T-cell (primary cell): ENCODE measurements around the gene MLST8. TPM values are rescaled to one million over a fixed set of nuclear protein-coding genes. Genes with fewer than 3 reads are reported as not detected.

Source experiments
- ATAC-seq, 4 experiments: fragments of 200-7000 bp in 3 of 4; fragments of 150-1000 bp in 1 of 4; cut with Tn5 transposase; replicated peaks in 1 of 4; 1 replicate in 3 of 4; 2 replicates in 1 of 4; pipeline ENCODE4 v1.10.0; 2021; ENCODE audit warnings: moderate library complexity in 3 of 4, mild to moderate bottlenecking in 2 of 4, moderate number of reproducible peaks in 1 of 4
- CTCF ChIA-PET, 2 donors: fragments of 300-600 bp; sonication (Branson Sonifier 250); formaldehyde crosslinking; loops; one replicate each; lab custom pipeline; 2022; ENCODE audit warnings: antibody characterized with exemption in 2 of 2; lab: Charles Lee
- POLR2A ChIA-PET, 2 donors: fragments of 300-600 bp; sonication (Branson Sonifier 250); formaldehyde crosslinking; loops; one replicate each; lab custom pipeline; 2022; ENCODE audit warnings: antibody characterized with exemption in 2 of 2; lab: Charles Lee
- DNase-seq, 35 experiments: peaks; one replicate each; pipeline versions ENCODE4 v3.0.0 to v3.0.0-alpha.2; 2013 to 2023
- H3K27ac ChIP-seq: one replicate; pipeline ENCODE4 v1.5.1; 2013; ENCODE audit warnings: low read length
- H3K27me3 ChIP-seq, 2 experiments: replicated peaks in 1 of 2; 1 replicate in 1 of 2; 2 replicates in 1 of 2; pipeline versions ENCODE4 v1.6.1 to v1.7.0; 2013; ENCODE audit warnings: low read length in 1 of 2, mixed read lengths in 1 of 2; ENCODE audit not compliant: control insufficient read depth in 2 of 2, insufficient read depth in 2 of 2; ENCODE audit errors: extremely low read depth in 1 of 2
- H3K36me3 ChIP-seq, 2 donors: 1 replicate in 1 of 2; 2 replicates in 1 of 2; pipeline versions ENCODE4 v1.6.1 to v1.7.0; 2013; ENCODE audit warnings: low read length in 1 of 2; ENCODE audit not compliant: control insufficient read depth in 2 of 2, insufficient read depth in 1 of 2; ENCODE audit errors: extremely low read depth in 1 of 2
- H3K4me1 ChIP-seq, 2 experiments: 1 replicate in 1 of 2; 2 replicates in 1 of 2; pipeline versions ENCODE4 v1.6.1 to v1.7.0; 2013; ENCODE audit warnings: low read length in 2 of 2, mixed read lengths in 1 of 2; ENCODE audit not compliant: insufficient read depth in 2 of 2, control insufficient read depth in 1 of 2; ENCODE audit errors: extremely low read depth in 1 of 2
- H3K4me3 ChIP-seq, 2 donors: 1 replicate in 1 of 2; 2 replicates in 1 of 2; pipeline versions ENCODE4 v1.5.1 to v1.7.0; 2013; ENCODE audit warnings: mild to moderate bottlenecking in 2 of 2, low read length in 1 of 2, moderate library complexity in 1 of 2; ENCODE audit not compliant: control insufficient read depth in 1 of 2; ENCODE audit errors: extremely low read depth in 1 of 2
- H3K9me3 ChIP-seq: 2 replicates; pipeline ENCODE4 v1.7.0; 2013
- H3K27ac Mint-ChIP-seq, 2 donors: one replicate each; pipeline ENCODE4 v1.8.0; 2020 to 2021; ENCODE audit warnings: mild to moderate bottlenecking in 2 of 2, mixed read lengths in 2 of 2
- H3K27me3 Mint-ChIP-seq, 2 donors: one replicate each; pipeline ENCODE4 v1.8.0; 2021 to 2022; ENCODE audit warnings: mixed read lengths in 2 of 2
- H3K36me3 Mint-ChIP-seq: one replicate; pipeline ENCODE4 v1.8.0; 2021; ENCODE audit warnings: mixed read lengths
- H3K4me1 Mint-ChIP-seq, 3 donors: one replicate each; pipeline ENCODE4 v1.8.0; 2020 to 2022; ENCODE audit warnings: mixed read lengths in 3 of 3, mild to moderate bottlenecking in 1 of 3
- H3K4me3 Mint-ChIP-seq, 3 donors: one replicate each; pipeline ENCODE4 v1.8.0; 2020 to 2022; ENCODE audit warnings: mild to moderate bottlenecking in 3 of 3, mixed read lengths in 3 of 3, moderate library complexity in 3 of 3
- H3K9me3 Mint-ChIP-seq, 3 donors: one replicate each; pipeline ENCODE4 v1.8.0; 2020 to 2022; ENCODE audit warnings: mixed read lengths in 3 of 3
- WGBS: methylation state at CpG from one replicate; pipeline ENCODE4 v1.1.5; 2013; ENCODE audit warnings: missing lambda C conversion rate; ENCODE audit not compliant: insufficient coverage; 5-methylcytosine and 5-hydroxymethylcytosine counted together
- total RNA-seq, 35 experiments: library from RNA in 6 of 35; stranded (reverse) in 6 of 35; fragments of 120-200 nt in 1 of 35; gene quantifications; one replicate each; pipeline versions ENCODE4 v1.2.1 to v1.2.4 and lab custom pipeline; 2013 to 2026

The MLST8 gene
- total RNA-seq = 10 to 100 TPM; 26.2 to 32.5 (median 30.2) TPM
- total RNA-seq (2013) = 11.9 TPM
- 16.7 to 58.4 (median 22.4) reads per million in 29 experiments for total RNA-seq (lab: John Stamatoyannopoulos, UW)

DNA sequence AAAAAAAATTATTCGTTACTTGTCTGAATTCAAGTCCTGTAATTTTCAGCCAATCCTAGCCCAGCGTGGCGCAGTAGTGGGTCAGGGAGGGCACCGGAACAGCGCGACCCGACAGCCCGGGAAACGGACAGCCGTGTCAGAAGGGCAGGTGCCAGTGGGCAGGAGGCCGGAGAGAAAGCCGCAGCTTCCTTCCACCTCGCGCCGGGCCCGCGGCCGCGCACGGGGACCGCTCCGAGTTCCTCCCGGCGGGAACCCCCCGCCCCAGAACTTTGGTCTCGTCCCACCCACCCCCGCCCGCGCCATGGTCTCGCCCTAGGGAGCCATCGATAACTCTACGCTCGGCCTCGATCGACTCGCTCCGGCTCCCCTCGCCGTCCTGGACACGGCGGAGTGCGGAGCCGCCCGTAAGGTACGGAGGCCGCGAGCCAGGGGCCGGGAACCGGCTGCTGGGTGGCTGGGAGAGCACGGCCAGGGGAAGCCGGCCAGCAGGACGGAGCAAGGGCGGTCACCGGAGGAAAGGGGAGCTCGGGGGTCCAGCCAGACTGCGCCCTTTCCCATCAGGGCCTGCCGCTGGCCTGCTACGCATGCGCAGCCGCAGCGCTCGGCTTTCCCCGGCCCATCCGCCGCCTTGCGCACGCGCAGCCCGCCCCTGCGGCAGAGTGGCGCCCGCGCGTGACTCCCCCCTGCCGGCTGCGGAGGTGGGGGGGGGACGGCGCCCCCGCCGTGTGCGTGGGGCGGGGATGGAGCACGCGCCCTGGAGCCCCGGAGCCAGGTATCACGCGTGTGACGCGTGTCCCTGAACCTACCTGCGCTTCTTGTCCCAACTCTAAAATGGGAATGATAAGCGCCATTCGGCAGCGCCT is at the start of gene MLST8:
Gene MLST8 (plus strand): TSS at position 351 of the 863 bp plus-strand sequence. CDS start 632 bp downstream, outside the sequence.
- H3K9me3 ChIP-seq = no peaks in the 10 kb centered on the region
- peaks cover 21 to 23% (median 22%) of the 10 kb centered on the region in 3 donors for H3K4me1 Mint-ChIP-seq
- CTCF ChIA-PET = interaction anchor here in 1 of 2 donors (1.0 kb wide), 1 partner anchor 50 kb away, joined by 3 read pairs; no protein-coding TSS in a partner anchor
- under 1% methylated on average over 80 of the region's 93 CpGs for WGBS
- no peaks in the 10 kb centered on the region for H3K9me3 Mint-ChIP-seq
- H3K4me3 Mint-ChIP-seq = peak within 1 kb of the TSS; percentile 76 to 80 (median 78)
- H3K4me3 ChIP-seq = peak within 1 kb of the TSS; percentile 55 to 87
- H3K27ac ChIP-seq = peak within 1 kb of the TSS; percentile 90
- peaks cover 6% of the 10 kb centered on the region for H3K36me3 Mint-ChIP-seq
- H3K4me1 ChIP-seq = peaks cover 4 to 24% of the 10 kb centered on the region in 2 experiments
- peaks cover 5 to 29% of the 10 kb centered on the region in 2 donors for H3K36me3 ChIP-seq
- POLR2A ChIA-PET = interaction anchor here in 1 of 2 donors (0.5 kb wide), 1 partner anchor 874 kb away, joined by 3 read pairs; no protein-coding TSS in a partner anchor
- peaks cover 0 to 1% of the 10 kb centered on the region in 2 donors for H3K27me3 Mint-ChIP-seq
- H3K27me3 ChIP-seq = no peaks in the 10 kb centered on the region
- H3K27ac Mint-ChIP-seq = peak within 1 kb of the TSS; percentile 87 to 92
- DNase-seq (peak; percentile 81 to 97 (median 90)), ATAC-seq (peak; percentile 82 to 91 (median 84))

GRCh38 chr16:2155977-2156848 is 49.0 kb upstream of the MLST8 start:
- H3K27me3 Mint-ChIP-seq = no peaks in the 10 kb centered on the region
- no peaks in the 10 kb centered on the region for H3K9me3 Mint-ChIP-seq
- H3K4me1 Mint-ChIP-seq = peaks cover 46 to 63% (median 53%) of the 10 kb centered on the region in 3 donors
- H3K4me1 ChIP-seq = peaks cover 18 to 82% of the 10 kb centered on the region in 2 experiments
- H3K27ac ChIP-seq = peak overlapping the region; percentile 23
- no peaks in the 10 kb centered on the region for H3K9me3 ChIP-seq
- ChIA-PET POLR2A (interaction anchor here (0.6 to 1.5 kb wide), 12 partner anchors 16 to 530 kb away, joined by 3 to 10 read pairs (median 5); partner anchors contain the start of genes AMDHD2 (in 1 of the 2), KCTD5 (in 1 of the 2), MSRB1 (in 1 of the 2) and NTHL1 (in 1 of the 2)), CTCF (interaction anchor here (0.6 to 4.1 kb wide), 13 partner anchors 10 to 374 kb away, joined by 3 to 24 read pairs (median 4); partner anchors contain the start of genes NTHL1 (in 1 of the 2), NUBP2 (in 1 of the 2), PKD1 (in 1 of the 2) and SPSB3 (in 1 of the 2))
- 9% methylated on average over 40 of the region's 47 CpGs for WGBS
- ATAC-seq = no peak
- peaks cover 4% of the 10 kb centered on the region for H3K36me3 Mint-ChIP-seq
- DNase-seq = peak in 1 of 35 experiments; percentile 32
- H3K4me3 ChIP-seq = peak overlapping the region; percentile 58 to 77
- H3K27me3 ChIP-seq = peaks cover 0 to 11% of the 10 kb centered on the region in 2 experiments
- H3K36me3 ChIP-seq = peaks cover 3 to 12% of the 10 kb centered on the region in 2 donors
- peak overlapping the region; percentile 88 to 94 for H3K27ac Mint-ChIP-seq
- H3K4me3 Mint-ChIP-seq = peak overlapping the region; percentile 79 to 96 (median 94)

GRCh38 chr16:2156849-2157224 is 48.4 kb upstream of the MLST8 start:
- DNase-seq (no peak), ATAC-seq (no peak)
- no peaks in the 10 kb centered on the region for H3K9me3 Mint-ChIP-seq
- H3K27ac Mint-ChIP-seq = no peak overlapping the region
- H3K36me3 Mint-ChIP-seq = peaks cover 2% of the 10 kb centered on the region
- Histone ChIP-seq H3K9me3 (no peaks in the 10 kb centered on the region), H3K4me3 (no peak overlapping the region), H3K27me3 (peaks cover 0 to 6% of the 10 kb centered on the region in 2 experiments), H3K4me1 (peaks cover 17 to 76% of the 10 kb centered on the region in 2 experiments), H3K27ac (no peak overlapping the region), H3K36me3 (peaks cover 2 to 6% of the 10 kb centered on the region in 2 donors)
- peaks cover 42 to 58% (median 48%) of the 10 kb centered on the region in 3 donors for H3K4me1 Mint-ChIP-seq
- no peaks in the 10 kb centered on the region for H3K27me3 Mint-ChIP-seq
- CTCF ChIA-PET = no interaction called here
- peak overlapping the region; percentile 79 to 96 (median 94) for H3K4me3 Mint-ChIP-seq
- 66% methylated on average over 3 of the region's 5 CpGs for WGBS
- POLR2A ChIA-PET = no interaction called here

DNA sequence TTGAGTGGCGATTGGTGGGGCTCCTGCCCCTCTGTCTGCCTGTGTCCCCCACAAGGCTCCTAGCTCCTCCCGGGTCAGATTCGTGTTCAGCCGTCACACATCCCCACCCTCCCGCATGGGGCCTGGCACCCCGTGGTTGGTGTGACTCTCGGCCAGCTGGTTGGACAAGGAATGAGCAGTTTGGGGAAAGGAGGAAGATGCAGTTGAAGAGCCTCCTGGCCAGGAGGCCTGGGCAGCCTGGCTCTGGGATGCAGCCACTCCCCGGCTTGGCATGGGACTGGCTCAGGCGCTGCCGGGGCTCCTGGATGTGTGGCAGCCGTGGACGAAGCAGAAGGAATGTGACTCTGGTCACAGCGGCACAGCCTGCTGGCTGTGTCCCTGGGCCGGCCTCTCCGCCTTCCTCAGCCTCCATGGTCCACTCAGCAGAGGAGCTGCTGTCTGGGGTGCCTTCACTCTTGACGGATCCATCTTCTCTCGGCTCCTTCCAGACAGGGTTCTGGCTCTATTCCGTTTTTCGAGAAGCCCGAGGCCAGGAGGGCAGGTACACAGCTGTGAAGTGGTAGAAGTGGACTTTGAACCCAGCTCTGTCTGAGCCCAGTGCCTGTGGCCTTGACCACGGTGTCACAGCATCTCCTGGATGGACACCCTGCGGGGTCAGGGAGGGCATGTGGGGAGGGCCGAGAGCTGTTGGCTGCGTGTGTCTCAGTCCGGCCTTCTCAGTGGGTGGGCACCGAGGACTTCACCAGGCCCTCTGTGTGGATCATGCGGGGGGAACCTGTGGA is 47.6 kb upstream of the MLST8 start:
- Histone ChIP-seq H3K4me3 (no peak overlapping the region), H3K36me3 (peaks cover 2 to 4% of the 10 kb centered on the region in 2 donors), H3K4me1 (peaks cover 14 to 73% of the 10 kb centered on the region in 2 experiments), H3K27me3 (peaks cover 0 to 6% of the 10 kb centered on the region in 2 experiments), H3K27ac (no peak overlapping the region), H3K9me3 (no peaks in the 10 kb centered on the region)
- WGBS = 97% methylated on average over 19 of the region's 27 CpGs
- CTCF ChIA-PET = no interaction called here
- Mint-ChIP-seq H3K4me1 (peaks cover 42 to 53% (median 43%) of the 10 kb centered on the region in 3 donors), H3K27me3 (no peaks in the 10 kb centered on the region), H3K9me3 (no peaks in the 10 kb centered on the region), H3K36me3 (peaks cover 2% of the 10 kb centered on the region), H3K4me3 (peak overlapping the region; percentile 79 to 96 (median 94)), H3K27ac (peak overlapping the region in 1 of 2 donors; percentile 6)
- ATAC-seq = no peak
- POLR2A ChIA-PET = no interaction called here
- no peak for DNase-seq

- no peak for DNase-seq
- H3K9me3 Mint-ChIP-seq = no peaks in the 10 kb centered on the region
- no peaks in the 10 kb centered on the region for H3K27me3 Mint-ChIP-seq
- H3K4me1 Mint-ChIP-seq = peaks cover 40 to 49% (median 41%) of the 10 kb centered on the region in 3 donors
- H3K4me1 ChIP-seq = peaks cover 9 to 70% of the 10 kb centered on the region in 2 experiments
- WGBS = 93% methylated on average over 14 of the region's 15 CpGs
- ChIA-PET POLR2A (no interaction called here), CTCF (no interaction called here)
- peaks cover 0 to under 1% of the 10 kb centered on the region in 2 experiments for H3K27me3 ChIP-seq
- no peak for ATAC-seq
- peak overlapping the region in 1 of 3 donors; percentile 79 for H3K4me3 Mint-ChIP-seq
- no peaks in the 10 kb centered on the region for H3K9me3 ChIP-seq
- peaks cover 4% of the 10 kb centered on the region in 2 donors for H3K36me3 ChIP-seq
- H3K4me3 ChIP-seq = no peak overlapping the region
- no peak overlapping the region for H3K27ac Mint-ChIP-seq
- no peak overlapping the region for H3K27ac ChIP-seq
- H3K36me3 Mint-ChIP-seq = peaks cover 2% of the 10 kb centered on the region
Observed at GRCh38 chr16:2158262-2158638, 47.0 kb upstream of the MLST8 start.
